Esophagus mucosa (tissue), 1 donor: ENCODE data around the gene CLEC16A. TPM values are rescaled to one million over a fixed set of nuclear protein-coding genes. Genes with fewer than 3 reads are reported as not detected.

Experiments used
- ATAC-seq: fragments of 200-7000 bp; cut with Tn5 transposase; one replicate; pipeline ENCODE4 v1.9.1; 2020
- total RNA-seq: library from RNA; stranded (reverse); gene quantifications from one replicate; pipeline ENCODE4 v1.2.4, GENCODE V29; 2023
- donor health status: DM: yes; HTN: yes; CAD: no.

CLEC16A gene
- total RNA-seq, 1 donor from 2014 or later, result 17.7 TPM

- ATAC-seq, result no peak
Measured at GRCh38 chr16:11084876-11085485, 140.6 kb downstream of the CLEC16A start.

- no peak for ATAC-seq
Measured at GRCh38 chr16:11085916-11086315, 141.6 kb downstream of the CLEC16A start.

GRCh38 chr16:11087691-11088073 lies 143.3 kb downstream of the CLEC16A start:
- ATAC-seq, result no peak

- no peak for ATAC-seq
Measured at GRCh38 chr16:11088074-11088730, 143.8 kb downstream of the CLEC16A start.

GRCh38 chr16:11088831-11089230 lies 144.5 kb downstream of the CLEC16A start:
- ATAC-seq, result no peak

- ATAC-seq, result no peak
Measured at GRCh38 chr16:11089504-11090124, 145.2 kb downstream of the CLEC16A start.

GRCh38 chr16:11090232-11090631 lies 145.9 kb downstream of the CLEC16A start:
- no peak for ATAC-seq

GRCh38 chr16:11091021-11091785 lies 146.8 kb downstream of the CLEC16A start:
- peak; percentile 80 for ATAC-seq

- ATAC-seq, result no peak
Measured at GRCh38 chr16:11092788-11093571, 148.6 kb downstream of the CLEC16A start.

- ATAC-seq, result peak; percentile 60
Measured at GRCh38 chr16:11093572-11094074, 149.3 kb downstream of the CLEC16A start.

GRCh38 chr16:11094075-11094856 lies 149.9 kb downstream of the CLEC16A start:
- peak; percentile 40 for ATAC-seq

GRCh38 chr16:11094857-11095565 lies 150.6 kb downstream of the CLEC16A start:
- ATAC-seq, result no peak

- no peak for ATAC-seq
Measured at GRCh38 chr16:11095935-11096334, 151.6 kb downstream of the CLEC16A start.

GRCh38 chr16:11097094-11097786 lies 152.9 kb downstream of the CLEC16A start:
- ATAC-seq, result no peak

- no peak for ATAC-seq
Measured at GRCh38 chr16:11097787-11098167, 153.4 kb downstream of the CLEC16A start.

- ATAC-seq, result no peak
Measured at GRCh38 chr16:11098601-11099390, 154.4 kb downstream of the CLEC16A start.

- no peak for ATAC-seq
Measured at GRCh38 chr16:11099672-11100205, 155.4 kb downstream of the CLEC16A start.

- peak; percentile 13 for ATAC-seq
Measured at GRCh38 chr16:11100239-11100750, 155.9 kb downstream of the CLEC16A start.

- ATAC-seq, result no peak
Measured at GRCh38 chr16:11101283-11101682, 156.9 kb downstream of the CLEC16A start.
